CD14-positive monocyte (primary cell): ENCODE measurements around the gene PARS2. TPM values are rescaled to one million over a fixed set of nuclear protein-coding genes. Genes with fewer than 3 reads are reported as not detected.

Experiments used
- DNase-seq, 3 donors: peaks; one replicate each; pipeline ENCODE4 v3.0.0-alpha.2; 2011 to 2022
- H2AFZ ChIP-seq: 2 replicates; pipeline ENCODE4 v1.6.0; 2012; ENCODE audit warnings: mild to moderate bottlenecking, low read depth, low read length, inconsistent platforms; ENCODE audit not compliant: insufficient read depth, poor library complexity, severe bottlenecking
- H3K27ac ChIP-seq, 2 donors: 1 replicate in 1 of 2; 2 replicates in 1 of 2; pipeline ENCODE4 v1.5.1; 2012 to 2013; ENCODE audit warnings: low read length in 2 of 2, control low read depth in 1 of 2, inconsistent platforms in 1 of 2, low read depth in 1 of 2, mild to moderate bottlenecking in 1 of 2
- H3K27me3 ChIP-seq, 2 donors: one replicate each; pipeline versions ENCODE4 v1.6.0 to v1.6.1; 2011 to 2013; ENCODE audit warnings: low read length in 2 of 2; ENCODE audit not compliant: control insufficient read depth in 2 of 2, insufficient read depth in 2 of 2
- H3K36me3 ChIP-seq, 2 donors: replicated peaks in 1 of 2; 1 replicate in 1 of 2; 2 replicates in 1 of 2; pipeline versions ENCODE4 v1.5.1 to v1.6.1; 2012 to 2013; ENCODE audit warnings: low read length in 2 of 2, control low read depth in 1 of 2, inconsistent platforms in 1 of 2, mild to moderate bottlenecking in 1 of 2; ENCODE audit not compliant: insufficient read depth in 2 of 2, control insufficient read depth in 1 of 2
- H3K4me1 ChIP-seq, 2 donors: 1 replicate in 1 of 2; 2 replicates in 1 of 2; pipeline versions ENCODE4 v1.5.1 to v1.6.1; 2012 to 2013; ENCODE audit warnings: low read length in 2 of 2, control low read depth in 1 of 2, inconsistent platforms in 1 of 2, mild to moderate bottlenecking in 1 of 2, moderate library complexity in 1 of 2; ENCODE audit not compliant: insufficient read depth in 2 of 2, control insufficient read depth in 1 of 2
- H3K4me2 ChIP-seq: replicated peaks from 2 replicates; pipeline ENCODE3; 2012; ENCODE audit warnings: low read length, moderate library complexity, mild to moderate bottlenecking; ENCODE audit not compliant: poor library complexity, severe bottlenecking; ENCODE audit errors: extremely low read depth
- H3K4me3 ChIP-seq, 3 experiments: fragments of 200-600 bp in 1 of 3; sonication (generic) in 1 of 3; replicated peaks in 1 of 3; 1 replicate in 2 of 3; 2 replicates in 1 of 3; pipeline ENCODE4 v1.5.1; 2011 to 2013; ENCODE audit warnings: low read length in 3 of 3, mild to moderate bottlenecking in 3 of 3, control low read depth in 2 of 3, low read depth in 2 of 3, inconsistent platforms in 1 of 3, moderate library complexity in 1 of 3
- H3K79me2 ChIP-seq: 2 replicates; pipeline ENCODE4 v1.6.0; 2012; ENCODE audit warnings: mild to moderate bottlenecking, control low read depth, inconsistent platforms, low read length, moderate library complexity; ENCODE audit not compliant: insufficient read depth
- H3K9ac ChIP-seq: 2 replicates; pipeline ENCODE4 v1.6.0; 2017; ENCODE audit warnings: low read length, mild to moderate bottlenecking; ENCODE audit not compliant: insufficient read depth, poor library complexity, severe bottlenecking
- H3K9me3 ChIP-seq, 2 donors: replicated peaks in 1 of 2; 1 replicate in 1 of 2; 2 replicates in 1 of 2; pipeline versions ENCODE4 v1.5.1 to v1.6.1; 2012 to 2013; ENCODE audit warnings: low read length in 2 of 2, control low read depth in 1 of 2; ENCODE audit not compliant: control insufficient read depth in 1 of 2, insufficient read depth in 1 of 2
- H4K20me1 ChIP-seq: 2 replicates; pipeline ENCODE4 v1.6.0; 2012; ENCODE audit warnings: mild to moderate bottlenecking, low read length, control low read depth, moderate library complexity; ENCODE audit not compliant: insufficient read depth
- H3K27ac Mint-ChIP-seq, 7 donors: one replicate each; pipeline ENCODE4 v1.8.0; 2020; ENCODE audit warnings: mild to moderate bottlenecking in 7 of 7, mixed read lengths in 7 of 7, moderate library complexity in 6 of 7, inconsistent platforms in 2 of 7
- H3K27me3 Mint-ChIP-seq, 3 donors: one replicate each; pipeline ENCODE4 v1.8.0; 2021 to 2022; ENCODE audit warnings: low read depth in 3 of 3, mild to moderate bottlenecking in 3 of 3, mixed read lengths in 3 of 3, moderate library complexity in 3 of 3, inconsistent platforms in 1 of 3
- H3K36me3 Mint-ChIP-seq, 2 donors: one replicate each; pipeline ENCODE4 v1.8.0; 2020; ENCODE audit warnings: mixed read lengths in 2 of 2, inconsistent platforms in 1 of 2, mild to moderate bottlenecking in 1 of 2
- H3K4me1 Mint-ChIP-seq: one replicate; pipeline ENCODE4 v1.8.0; 2020; ENCODE audit warnings: mild to moderate bottlenecking, mixed read lengths
- H3K4me3 Mint-ChIP-seq, 2 donors: one replicate each; pipeline ENCODE4 v1.8.0; 2020; ENCODE audit warnings: mild to moderate bottlenecking in 2 of 2, mixed read lengths in 2 of 2, moderate library complexity in 1 of 2
- H3K9me3 Mint-ChIP-seq, 7 donors: one replicate each; pipeline ENCODE4 v1.8.0; 2020 to 2022; ENCODE audit warnings: mixed read lengths in 7 of 7, mild to moderate bottlenecking in 6 of 7, moderate library complexity in 6 of 7, inconsistent platforms in 2 of 7
- CTCF ChIP-seq: fragments of 200-600 bp; IDR thresholded peaks from one replicate; pipeline ENCODE4 v1.8.0; 2022; ENCODE audit warnings: antibody characterized with exemption, mild to moderate bottlenecking
- WGBS: methylation state at CpG from one replicate; pipeline ENCODE4 v1.1.5; 2013; ENCODE audit warnings: missing lambda C conversion rate; ENCODE audit not compliant: insufficient coverage; 5-methylcytosine and 5-hydroxymethylcytosine counted together
- intact Hi-C, 2 donors: fragments of 100-400 bp; cut with micrococcal nuclease; formaldehyde crosslinking; loops; one replicate each; pipeline versions ENCODE4 v1.15.0 to v1.15.1; 2023
- polyA plus RNA-seq, 3 donors: library from polyadenylated mRNA; depleted of rRNA in 1 of 3; unstranded in 2 of 3; stranded (reverse) in 1 of 3; fragments of 300-500 nt in 2 of 3; fragments of >200 nt in 1 of 3; fragmentation: Illumina TruSeq in 2 of 3; gene quantifications; 1 replicate in 2 of 3; 2 replicates in 1 of 3; pipeline ENCODE4 v1.2.3, GENCODE V29; 2012 to 2021

PARS2 gene
- polyA plus RNA-seq, 3 donors, result 0.73 to 1.2 (median 0.92) TPM

DNA sequence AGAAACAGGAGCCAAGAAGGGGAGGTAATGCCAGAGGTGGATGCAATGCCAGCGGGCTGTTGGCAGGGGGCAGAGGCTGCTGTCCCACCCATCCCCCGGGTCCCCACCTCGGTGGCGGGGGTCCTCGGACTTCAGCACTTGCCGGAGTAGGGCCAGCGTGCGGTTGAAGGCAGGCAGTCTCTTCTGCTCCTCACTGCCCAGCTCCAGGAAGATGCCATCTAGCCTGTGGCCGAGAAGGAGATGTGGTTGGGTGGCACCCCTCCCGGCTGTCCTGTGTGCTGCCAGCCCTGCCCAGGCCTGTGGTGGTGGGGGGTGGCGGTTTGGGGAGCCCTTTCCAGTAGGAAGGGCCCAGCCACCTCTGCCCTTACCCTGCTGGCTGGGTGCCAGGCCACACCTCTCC is 23.3 kb upstream of the PARS2 start:
- Histone ChIP-seq H3K36me3 (no peaks in the 10 kb centered on the region), H2AFZ (no peak overlapping the region), H3K9ac (no peak overlapping the region), H3K27me3 (no peaks in the 10 kb centered on the region), H3K4me3 (no peak overlapping the region), H3K4me1 (no peaks in the 10 kb centered on the region), H3K79me2 (no peaks in the 10 kb centered on the region), H3K4me2 (no peak overlapping the region), H4K20me1 (no peaks in the 10 kb centered on the region), H3K9me3 (peaks cover 0 to 4% of the 10 kb centered on the region in 2 donors), H3K27ac (no peak overlapping the region)
- DNase-seq, result no peak
- intact Hi-C loops, result no loop called here
- peak overlapping the region in 1 of 7 donors; percentile 51 for H3K27ac Mint-ChIP-seq
- peaks cover 0 to 10% (median 7%) of the 10 kb centered on the region in 7 donors for H3K9me3 Mint-ChIP-seq
- H3K36me3 Mint-ChIP-seq, result no peaks in the 10 kb centered on the region
- H3K27me3 Mint-ChIP-seq, result peaks cover 0 to 2% (median 0%) of the 10 kb centered on the region in 3 donors
- peaks cover 7% of the 10 kb centered on the region for H3K4me1 Mint-ChIP-seq
- 94% methylated on average over 7 of the region's 11 CpGs for WGBS
- H3K4me3 Mint-ChIP-seq, result no peak overlapping the region
- no peak for TF ChIP-seq CTCF

DNA sequence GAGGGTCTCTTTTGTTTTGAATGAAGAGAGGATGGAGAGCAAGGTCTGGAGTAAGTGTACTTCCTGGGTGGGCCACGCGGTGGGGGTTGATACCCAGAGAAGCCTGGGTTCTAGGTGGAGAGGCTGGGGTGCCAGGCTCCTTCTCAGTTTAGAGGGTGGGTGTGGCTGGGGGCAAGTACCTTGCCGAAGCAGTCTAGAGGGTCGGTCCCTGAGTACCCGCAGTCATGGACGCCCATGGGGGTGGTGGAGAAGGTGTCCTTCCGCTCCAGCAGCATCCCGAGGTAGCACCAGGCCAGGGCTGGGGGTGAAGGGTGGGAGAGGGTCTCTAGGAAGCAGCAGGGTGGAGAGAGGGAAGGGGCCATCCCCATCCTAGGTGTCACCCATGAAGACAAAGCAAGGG is 22.5 kb upstream of the PARS2 start:
- 95% methylated on average over 8 of the region's 8 CpGs for WGBS

More for the DNA sequence above, 22.5 kb upstream of the PARS2 start:
- no peaks in the 10 kb centered on the region for H3K79me2 ChIP-seq
- no peaks in the 10 kb centered on the region for H4K20me1 ChIP-seq
- H3K27me3 ChIP-seq, result no peaks in the 10 kb centered on the region
- no peaks in the 10 kb centered on the region for H3K36me3 Mint-ChIP-seq
- no peak overlapping the region for H3K4me2 ChIP-seq
- H3K9me3 ChIP-seq, result no peaks in the 10 kb centered on the region
- no peaks in the 10 kb centered on the region for H3K4me1 ChIP-seq
- no peak overlapping the region for H3K9ac ChIP-seq
- H3K27ac ChIP-seq, result no peak overlapping the region
- peaks cover 7% of the 10 kb centered on the region for H3K4me1 Mint-ChIP-seq
- H3K36me3 ChIP-seq, result no peaks in the 10 kb centered on the region
- H2AFZ ChIP-seq, result no peak overlapping the region
- peaks cover 0 to 4% (median 0%) of the 10 kb centered on the region in 7 donors for H3K9me3 Mint-ChIP-seq
- no peak for DNase-seq
- H3K27ac Mint-ChIP-seq, result no peak overlapping the region
- H3K4me3 ChIP-seq, result no peak overlapping the region
- H3K4me3 Mint-ChIP-seq, result no peak overlapping the region
- no peak for TF ChIP-seq CTCF
- intact Hi-C loops, result no loop called here
- H3K27me3 Mint-ChIP-seq, result peaks cover 0 to 4% (median 2%) of the 10 kb centered on the region in 3 donors
